Measurements from ENCODE around the gene CDKN1A.

Gene CDKN1A

DNA sequence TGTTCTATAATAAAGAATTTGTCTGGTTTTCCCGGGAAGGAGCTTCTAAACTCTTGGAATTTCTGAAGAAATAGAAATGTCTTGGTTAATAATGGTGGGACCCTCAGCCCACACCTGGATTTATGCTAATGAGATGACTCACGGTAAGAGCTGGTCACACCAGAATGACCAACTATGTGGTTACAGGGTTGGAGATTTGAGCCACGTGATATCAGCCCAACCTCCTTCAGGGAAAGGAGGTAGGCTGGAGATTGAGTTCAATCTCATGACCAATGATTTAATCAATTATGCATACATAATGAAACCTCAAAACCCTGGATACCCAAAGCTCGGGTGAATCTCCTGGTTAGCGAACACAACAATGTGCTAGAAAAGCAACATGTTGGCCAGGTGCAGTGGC is 22.1 kb upstream of the CDKN1A start:
- no peak for DNase-seq

DNA sequence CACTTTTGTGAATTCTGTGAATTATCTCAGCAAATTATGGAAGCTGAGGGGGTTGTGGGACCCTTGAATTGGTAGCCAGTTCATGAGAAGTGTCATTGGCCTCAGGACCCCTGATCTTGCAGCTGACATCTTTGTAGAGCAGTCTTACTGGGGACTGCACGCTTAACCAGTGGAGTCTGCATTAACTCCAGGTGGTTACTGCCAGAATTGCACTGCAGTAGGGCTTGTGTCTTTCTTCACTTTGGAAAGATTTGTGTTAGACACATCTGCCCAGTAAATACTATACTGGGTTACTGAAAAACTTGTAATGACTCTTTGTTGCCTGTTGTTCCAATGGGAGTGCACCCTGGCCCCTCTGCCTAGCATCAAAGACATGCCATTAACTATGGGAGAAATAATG is 21.2 kb upstream of the CDKN1A start:
- DNase-seq: no peak

DNA sequence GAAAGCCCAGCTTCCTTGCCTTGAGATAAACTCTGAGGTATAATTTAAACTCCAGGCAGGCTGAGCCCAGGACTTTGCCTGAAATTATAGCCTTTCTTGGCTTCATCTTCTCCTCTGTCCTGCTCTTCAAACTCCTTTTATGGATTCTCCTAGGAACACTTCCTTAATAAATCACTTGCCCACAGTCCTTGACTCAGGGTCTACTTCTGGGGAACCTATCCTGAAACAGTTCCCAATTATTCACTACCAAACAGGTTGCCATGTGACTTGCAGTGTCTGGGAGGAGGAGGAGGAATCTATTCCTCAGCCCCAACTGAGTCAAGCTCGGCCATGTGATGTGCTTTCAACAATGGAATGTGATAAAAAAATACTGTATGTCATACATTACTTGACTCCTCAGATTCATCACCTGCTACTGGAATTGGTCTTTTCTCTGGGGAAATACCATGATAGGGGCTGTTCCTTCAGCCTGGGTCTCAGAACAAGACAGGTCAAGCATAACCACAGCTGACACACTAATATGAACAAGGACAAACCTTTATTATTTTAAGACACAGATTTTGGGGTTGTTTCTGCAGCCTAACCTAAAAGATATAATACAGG is 20.5 kb upstream of the CDKN1A start:
- no peak for DNase-seq

- DNase-seq: no peak
Measured at GRCh38 chr6:36659271-36659670, 19.2 kb upstream of the CDKN1A start.

DNA sequence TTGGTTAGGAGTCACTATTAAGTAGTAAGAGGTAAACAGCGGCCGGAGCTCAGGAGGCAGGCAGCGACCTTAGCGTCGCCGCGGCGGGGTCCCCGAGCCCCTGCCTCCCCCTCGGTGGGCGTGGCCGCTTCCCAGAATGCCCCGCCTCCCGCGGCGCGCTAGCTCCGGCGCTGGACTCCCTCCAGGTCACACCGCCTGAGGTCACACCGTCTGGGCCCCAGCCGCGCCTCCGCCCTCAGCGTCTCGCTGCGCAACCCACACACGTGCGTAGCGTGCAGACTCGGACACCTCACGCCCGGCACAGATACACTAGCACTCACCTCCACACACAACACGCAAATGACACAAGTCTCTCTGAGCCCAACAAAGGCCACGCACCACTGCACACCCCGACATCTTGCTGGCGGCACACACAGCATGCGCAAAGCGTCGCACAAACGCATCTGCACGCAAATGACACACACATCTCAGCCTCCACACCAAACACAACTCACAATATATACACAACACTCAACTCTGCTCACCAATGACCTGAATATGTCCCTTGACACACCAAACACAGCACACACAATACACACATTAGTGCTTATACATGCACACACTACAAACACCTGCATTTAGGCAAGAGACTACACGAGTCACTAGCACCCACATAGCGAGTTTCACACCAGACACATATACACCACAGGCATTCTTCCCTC is 17.6 kb upstream of the CDKN1A start:
- DNase-seq: no peak

DNA sequence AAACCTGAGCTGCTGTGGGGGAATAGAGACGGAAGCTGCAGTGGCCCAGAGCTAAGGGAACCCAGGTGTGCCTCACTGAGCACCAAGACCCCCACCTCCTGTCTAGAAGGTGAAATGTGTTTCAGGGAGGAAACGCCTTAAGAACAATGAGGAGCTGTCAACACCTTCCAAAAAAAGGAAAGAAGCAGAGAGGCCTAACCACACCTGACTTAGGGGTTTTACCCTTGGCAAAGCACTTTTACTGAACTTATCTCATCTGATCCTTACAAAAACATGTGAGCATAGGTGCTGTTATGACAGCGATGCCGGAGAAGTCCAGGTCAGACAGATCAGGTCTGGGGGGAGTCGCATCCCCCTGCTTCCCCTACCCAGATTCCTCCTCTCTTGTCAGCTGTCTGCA is 16.1 kb upstream of the CDKN1A start:
- no peak for DNase-seq

DNA sequence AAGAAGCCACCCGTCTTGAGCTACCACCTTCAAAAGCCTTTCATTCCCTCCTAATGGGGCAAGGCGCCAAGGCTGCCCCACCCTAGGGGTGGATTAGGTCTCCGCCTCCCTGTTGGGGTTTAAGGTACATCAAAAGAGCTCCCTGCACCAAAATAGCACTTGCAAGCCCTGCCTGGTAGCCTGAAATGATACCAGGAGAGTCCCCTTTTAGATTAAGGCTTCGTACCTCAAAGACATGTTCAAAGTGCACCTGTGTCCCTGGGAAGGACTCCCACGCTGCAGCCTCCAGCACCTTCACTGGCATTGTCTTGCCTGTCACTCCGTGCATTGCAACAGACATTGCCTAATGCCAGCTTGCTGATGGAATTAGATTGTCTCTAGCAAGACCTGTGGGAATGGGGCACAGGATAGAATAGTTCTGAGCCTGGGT is 15.7 kb upstream of the CDKN1A start:
- DNase-seq: no peak

DNA sequence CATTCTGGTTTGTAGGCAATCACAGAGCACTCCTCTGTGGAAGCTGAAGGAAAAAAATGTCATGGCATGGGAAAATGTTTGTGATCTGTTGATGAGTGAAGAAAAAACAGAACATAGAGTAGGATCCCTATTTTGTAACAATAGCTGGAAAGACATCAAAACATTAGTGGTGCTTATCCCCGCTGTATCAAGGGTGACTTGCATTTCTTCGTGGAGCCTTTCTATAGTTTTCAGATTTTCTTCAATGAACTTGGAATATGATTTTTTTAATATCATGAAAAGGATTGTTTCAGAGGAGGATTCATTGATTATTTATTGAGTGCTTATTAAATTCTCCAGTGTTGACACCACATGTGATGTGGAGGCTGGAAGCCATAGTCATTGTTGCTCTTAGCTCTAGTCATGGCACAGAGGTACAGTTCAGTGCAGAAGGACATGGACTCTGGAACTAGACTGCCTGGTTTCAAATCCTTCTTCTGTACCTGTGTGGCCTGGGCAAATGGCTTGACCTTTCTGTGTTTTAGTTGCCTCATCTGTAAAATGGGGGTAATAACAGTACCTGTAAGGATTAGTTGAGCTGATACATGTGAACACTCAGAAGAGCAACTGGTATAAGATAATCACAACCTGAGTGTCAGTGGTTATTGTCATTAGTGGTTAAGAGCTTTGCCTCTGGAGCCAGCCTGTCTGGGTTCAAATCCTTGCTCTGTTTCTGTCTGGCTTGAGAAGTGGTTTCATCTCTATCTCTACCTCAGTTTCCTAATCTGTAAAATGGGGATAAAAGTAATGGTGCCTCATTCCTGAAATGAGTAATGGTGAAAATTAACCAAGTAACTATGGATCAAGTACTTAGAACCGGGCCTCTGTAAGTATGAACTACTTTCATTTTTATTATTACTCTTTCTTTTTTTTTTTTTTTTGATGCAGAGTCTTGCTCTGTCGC is 14.7 kb upstream of the CDKN1A start:
- no peak for DNase-seq

- DNase-seq: no peak
Measured at GRCh38 chr6:36665180-36665579, 13.3 kb upstream of the CDKN1A start.

- no peak for DNase-seq
Measured at GRCh38 chr6:36666287-36666686, 12.2 kb upstream of the CDKN1A start.

GRCh38 chr6:36666826-36667591 is 11.5 kb upstream of the CDKN1A start:
- DNase-seq: no peak

DNA sequence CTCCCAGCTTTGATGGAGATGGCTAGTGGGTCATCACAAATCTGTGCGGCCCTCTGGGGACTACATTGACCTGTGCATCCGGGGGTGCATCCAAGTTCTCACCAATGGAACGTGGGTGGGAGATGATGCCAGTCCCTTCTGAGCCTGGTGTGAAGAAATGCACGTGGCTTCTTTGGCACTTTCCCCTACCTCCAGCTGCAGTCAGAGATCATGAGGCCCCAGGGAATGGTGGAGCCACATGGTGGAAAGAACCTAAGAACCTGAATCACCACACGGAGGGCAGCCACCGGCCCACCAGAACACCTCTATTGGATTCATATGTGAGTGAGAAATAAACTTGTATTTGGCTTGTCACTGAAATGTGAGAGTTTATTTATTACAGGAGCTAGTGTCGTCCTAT is 9.9 kb upstream of the CDKN1A start:
- no peak for DNase-seq

DNA sequence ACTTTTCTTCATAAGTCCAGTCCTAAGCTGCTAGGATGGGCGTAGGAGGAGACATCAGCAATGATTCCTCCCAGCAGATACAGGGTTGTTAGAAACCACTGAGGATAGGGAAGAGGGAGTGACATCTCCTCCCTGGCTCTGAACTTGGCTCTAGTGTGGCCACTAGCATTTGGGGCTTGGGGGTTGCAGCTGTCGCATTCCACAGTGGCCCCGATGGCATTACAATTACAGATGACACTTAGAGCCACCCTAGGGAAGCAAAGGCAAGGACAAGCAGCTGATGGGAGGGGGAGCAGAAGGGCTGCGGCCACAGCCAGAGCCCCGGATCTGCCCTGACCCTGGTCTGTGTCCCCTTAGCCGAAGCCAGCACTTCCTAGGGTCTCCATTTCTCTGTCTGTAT is 9.5 kb upstream of the CDKN1A start:
- no peak for DNase-seq

DNA sequence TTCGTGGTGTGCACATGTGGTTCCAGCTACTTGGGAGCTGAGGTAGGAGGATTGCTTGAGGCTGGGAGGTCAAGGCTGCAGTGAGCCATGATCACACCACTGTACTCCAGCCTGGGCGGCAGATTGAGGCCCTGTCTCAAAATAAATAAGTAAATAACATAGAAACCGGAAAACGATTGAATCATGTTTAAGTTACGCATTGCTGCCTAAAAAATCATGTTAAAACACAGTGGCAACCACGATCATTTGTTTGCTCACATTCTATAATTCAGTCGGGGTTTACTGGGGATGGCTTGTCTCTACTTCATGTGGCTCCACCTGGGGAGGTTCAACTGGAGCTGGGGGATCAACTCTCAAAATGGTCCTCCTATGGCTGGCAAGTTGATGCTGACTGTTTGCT is 8.2 kb upstream of the CDKN1A start:
- no peak for DNase-seq

DNA sequence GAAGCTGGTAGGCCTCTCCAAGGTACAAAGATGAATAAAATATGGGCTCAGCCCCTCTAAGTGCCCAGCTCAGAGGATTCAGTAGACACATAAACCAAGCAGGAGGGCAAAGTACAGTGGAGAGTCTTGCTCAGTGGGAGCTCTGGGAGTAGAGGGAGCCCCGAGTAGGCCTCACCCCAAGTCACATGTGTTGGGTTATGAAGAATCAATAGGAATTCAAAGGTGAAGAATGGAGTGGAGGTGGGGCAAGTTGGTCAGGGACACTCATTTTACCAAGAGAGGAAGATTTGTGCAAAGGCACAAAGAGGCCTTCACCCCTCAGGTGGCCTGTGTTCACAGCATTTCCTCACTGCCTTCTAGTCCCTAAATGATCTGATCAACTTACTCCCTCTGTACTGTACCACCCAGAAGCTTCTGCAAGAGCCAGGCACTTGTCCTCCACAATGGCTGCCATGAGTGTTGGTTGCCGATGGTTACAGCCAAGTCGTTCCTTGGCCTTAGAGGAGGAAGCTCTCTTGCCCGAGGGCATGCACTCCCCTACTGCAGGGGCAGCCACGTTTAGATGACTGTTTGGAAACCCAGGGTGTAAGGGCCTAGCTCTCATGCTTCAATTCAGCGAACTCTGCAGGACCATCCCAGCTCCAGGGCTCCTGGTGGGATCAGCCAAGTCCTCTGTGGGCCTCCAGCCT is 6.7 kb upstream of the CDKN1A start:
- no peak for DNase-seq

GRCh38 chr6:36673882-36674281 is 4.6 kb upstream of the CDKN1A start:
- no peak for DNase-seq

DNA sequence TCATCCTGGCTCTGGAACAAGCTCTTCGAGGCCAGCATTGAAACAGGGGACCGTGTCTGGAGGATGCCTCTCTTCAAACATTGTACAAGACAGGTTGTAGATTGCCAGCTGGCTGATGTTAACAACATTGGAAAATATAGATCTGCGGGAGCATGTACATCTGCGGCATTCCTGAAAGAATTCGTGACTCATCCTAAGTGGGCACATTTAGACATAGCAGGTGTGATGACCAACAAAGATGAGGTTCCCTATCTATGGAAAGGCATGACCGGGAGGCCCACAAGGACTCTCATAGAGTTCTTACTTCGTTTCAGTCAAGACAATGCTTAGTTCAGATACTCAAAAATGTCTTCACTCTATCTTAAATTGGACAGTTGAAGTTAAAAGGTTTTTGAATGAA is 3.6 kb upstream of the CDKN1A start:
- DNase-seq: no peak

DNA sequence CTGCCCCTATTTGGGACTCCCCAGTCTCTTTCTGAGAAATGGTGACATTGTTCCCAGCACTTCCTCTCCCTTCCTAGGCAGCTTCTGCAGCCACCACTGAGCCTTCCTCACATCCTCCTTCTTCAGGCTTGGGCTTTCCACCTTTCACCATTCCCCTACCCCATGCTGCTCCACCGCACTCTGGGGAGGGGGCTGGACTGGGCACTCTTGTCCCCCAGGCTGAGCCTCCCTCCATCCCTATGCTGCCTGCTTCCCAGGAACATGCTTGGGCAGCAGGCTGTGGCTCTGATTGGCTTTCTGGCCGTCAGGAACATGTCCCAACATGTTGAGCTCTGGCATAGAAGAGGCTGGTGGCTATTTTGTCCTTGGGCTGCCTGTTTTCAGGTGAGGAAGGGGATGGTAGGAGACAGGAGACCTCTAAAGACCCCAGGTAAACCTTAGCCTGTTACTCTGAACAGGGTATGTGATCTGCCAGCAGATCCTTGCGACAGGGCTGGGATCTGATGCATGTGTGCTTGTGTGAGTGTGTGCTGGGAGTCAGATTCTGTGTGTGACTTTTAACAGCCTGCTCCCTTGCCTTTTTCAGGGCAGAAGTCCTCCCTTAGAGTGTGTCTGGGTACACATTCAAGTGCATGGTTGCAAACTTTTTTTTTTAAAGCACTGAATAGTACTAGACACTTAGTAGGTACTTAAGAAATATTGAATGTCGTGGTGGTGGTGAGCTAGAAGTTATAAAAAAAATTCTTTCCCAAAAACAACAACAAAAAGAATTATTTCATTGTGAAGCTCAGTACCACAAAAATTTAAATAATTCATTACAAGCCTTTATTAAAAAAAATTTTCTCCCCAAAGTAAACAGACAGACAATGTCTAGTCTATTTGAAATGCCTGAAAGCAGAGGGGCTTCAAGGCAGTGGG is 2.1 kb upstream of the CDKN1A start:
- no peak for DNase-seq

DNA sequence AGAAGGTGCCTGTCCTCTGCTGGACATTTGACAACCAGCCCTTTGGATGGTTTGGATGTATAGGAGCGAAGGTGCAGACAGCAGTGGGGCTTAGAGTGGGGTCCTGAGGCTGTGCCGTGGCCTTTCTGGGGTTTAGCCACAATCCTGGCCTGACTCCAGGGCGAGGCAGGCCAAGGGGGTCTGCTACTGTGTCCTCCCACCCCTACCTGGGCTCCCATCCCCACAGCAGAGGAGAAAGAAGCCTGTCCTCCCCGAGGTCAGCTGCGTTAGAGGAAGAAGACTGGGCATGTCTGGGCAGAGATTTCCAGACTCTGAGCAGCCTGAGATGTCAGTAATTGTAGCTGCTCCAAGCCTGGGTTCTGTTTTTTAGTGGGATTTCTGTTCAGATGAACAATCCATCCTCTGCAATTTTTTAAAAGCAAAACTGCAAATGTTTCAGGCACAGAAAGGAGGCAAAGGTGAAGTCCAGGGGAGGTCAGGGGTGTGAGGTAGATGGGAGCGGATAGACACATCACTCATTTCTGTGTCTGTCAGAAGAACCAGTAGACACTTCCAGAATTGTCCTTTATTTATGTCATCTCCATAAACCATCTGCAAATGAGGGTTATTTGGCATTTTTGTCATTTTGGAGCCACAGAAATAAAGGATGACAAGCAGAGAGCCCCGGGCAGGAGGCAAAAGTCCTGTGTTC is 1.3 kb upstream of the CDKN1A start:
- DNase-seq: no peak

DNA sequence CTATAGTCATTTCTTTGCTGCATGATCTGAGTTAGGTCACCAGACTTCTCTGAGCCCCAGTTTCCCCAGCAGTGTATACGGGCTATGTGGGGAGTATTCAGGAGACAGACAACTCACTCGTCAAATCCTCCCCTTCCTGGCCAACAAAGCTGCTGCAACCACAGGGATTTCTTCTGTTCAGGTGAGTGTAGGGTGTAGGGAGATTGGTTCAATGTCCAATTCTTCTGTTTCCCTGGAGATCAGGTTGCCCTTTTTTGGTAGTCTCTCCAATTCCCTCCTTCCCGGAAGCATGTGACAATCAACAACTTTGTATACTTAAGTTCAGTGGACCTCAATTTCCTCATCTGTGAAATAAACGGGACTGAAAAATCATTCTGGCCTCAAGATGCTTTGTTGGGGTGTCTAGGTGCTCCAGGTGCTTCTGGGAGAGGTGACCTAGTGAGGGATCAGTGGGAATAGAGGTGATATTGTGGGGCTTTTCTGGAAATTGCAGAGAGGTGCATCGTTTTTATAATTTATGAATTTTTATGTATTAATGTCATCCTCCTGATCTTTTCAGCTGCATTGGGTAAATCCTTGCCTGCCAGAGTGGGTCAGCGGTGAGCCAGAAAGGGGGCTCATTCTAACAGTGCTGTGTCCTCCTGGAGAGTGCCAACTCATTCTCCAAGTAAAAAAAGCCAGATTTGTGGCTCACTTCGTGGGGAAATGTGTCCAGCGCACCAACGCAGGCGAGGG is 594 bp upstream of the CDKN1A start:
- DNase-seq: no peak

Data from stimulated activated CD4-positive, alpha-beta T cell treated with anti-CD3 and anti-CD28 coated beads, Interleukin-4, amount 100 ng/mL, for 1 hour (primary cell).